OCI-LY1 (cell line): ENCODE results near the gene STXBP6.

ENCODE experiments used
- H2AFZ ChIP-seq: fragments of 200-600 bp; sonication (generic), shearing (Covaris generic); 2 replicates; pipeline ENCODE4 v1.6.0; 2014; ENCODE audit warnings: antibody characterized with exemption, mild to moderate bottlenecking, low read length
- H3F3A ChIP-seq: fragments of 200-600 bp; sonication (generic), shearing (Covaris generic); 2 replicates; pipeline ENCODE4 v1.6.0; 2014; ENCODE audit warnings: mild to moderate bottlenecking, antibody characterized with exemption, low read length, moderate library complexity; ENCODE audit not compliant: insufficient read depth
- H3K27ac ChIP-seq: fragments of 200-600 bp; sonication (generic); 2 replicates; pipeline ENCODE4 v1.5.1; 2014; ENCODE audit warnings: low read length, mixed run types, mild to moderate bottlenecking, low read depth; ENCODE audit not compliant: poor library complexity, severe bottlenecking
- H3K27me3 ChIP-seq: fragments of 200-600 bp; sonication (generic); 2 replicates; pipeline ENCODE4 v1.6.0; 2014; ENCODE audit warnings: antibody characterized with exemption, mild to moderate bottlenecking, low read length, moderate library complexity; ENCODE audit not compliant: insufficient read depth
- H3K36me3 ChIP-seq: fragments of 200-600 bp; sonication (generic); 2 replicates; pipeline ENCODE4 v1.6.1; 2014; ENCODE audit warnings: mild to moderate bottlenecking, antibody characterized with exemption, low read length, moderate library complexity, mixed read lengths; ENCODE audit not compliant: insufficient read depth
- H3K4me1 ChIP-seq: fragments of 200-600 bp; sonication (generic); 2 replicates; pipeline ENCODE4 v1.5.1; 2014; ENCODE audit warnings: mild to moderate bottlenecking, low read length, moderate library complexity; ENCODE audit not compliant: insufficient read depth, severe bottlenecking
- H3K4me2 ChIP-seq: fragments of 200-600 bp; sonication (generic), shearing (Covaris generic); 2 replicates; pipeline ENCODE4 v1.6.1; 2014; ENCODE audit warnings: low read length
- H3K4me3 ChIP-seq: fragments of 200-600 bp; sonication (generic); 2 replicates; pipeline ENCODE4 v1.5.1; 2014; ENCODE audit warnings: low read length, low read depth, mild to moderate bottlenecking, mixed read lengths; ENCODE audit not compliant: poor library complexity, severe bottlenecking
- H3K79me2 ChIP-seq: fragments of 200-600 bp; shearing (Covaris generic); 2 replicates; pipeline ENCODE4 v1.6.1; 2016; ENCODE audit warnings: mixed run types, low read length, mixed read lengths; ENCODE audit not compliant: insufficient read depth
- H3K9ac ChIP-seq: fragments of 200-600 bp; sonication (generic), shearing (Covaris generic); 2 replicates; pipeline ENCODE4 v1.6.1; 2014; ENCODE audit warnings: mild to moderate bottlenecking, low read length, mixed read lengths
- H3K9me2 ChIP-seq: fragments of 200-600 bp; sonication (generic), shearing (Covaris generic); 2 replicates; pipeline ENCODE4 v1.6.1; 2014; ENCODE audit warnings: low read depth, mild to moderate bottlenecking, low read length, mixed read lengths
- H3K9me3 ChIP-seq: fragments of 200-600 bp; shearing (Covaris generic); 2 replicates; pipeline ENCODE4 v1.6.1; 2014; ENCODE audit warnings: low read length, mixed read lengths
- H4K20me1 ChIP-seq: fragments of 200-600 bp; sonication (generic), shearing (Covaris generic); 2 replicates; pipeline ENCODE4 v1.6.0; 2016; ENCODE audit warnings: mild to moderate bottlenecking, low read length; ENCODE audit not compliant: insufficient read depth
- EZH2 ChIP-seq: fragments of 200-600 bp; sonication (generic), shearing (Covaris generic); IDR thresholded peaks from 2 replicates; pipeline ENCODE4 v1.8.0; 2017; ENCODE audit warnings: borderline replicate concordance, mixed run types, mild to moderate bottlenecking, antibody characterized with exemption, low read length, moderate library complexity, mixed read lengths
- TF ChIP-seq, protein P1 (sequence below): fragments of 200-600 bp; sonication (generic), shearing (Covaris generic); IDR thresholded peaks from 2 replicates; pipeline ENCODE4 v1.5.1; 2017; ENCODE audit warnings: mild to moderate bottlenecking, antibody characterized with exemption, low read length, moderate library complexity, mixed read lengths

STXBP6 gene

DNA sequence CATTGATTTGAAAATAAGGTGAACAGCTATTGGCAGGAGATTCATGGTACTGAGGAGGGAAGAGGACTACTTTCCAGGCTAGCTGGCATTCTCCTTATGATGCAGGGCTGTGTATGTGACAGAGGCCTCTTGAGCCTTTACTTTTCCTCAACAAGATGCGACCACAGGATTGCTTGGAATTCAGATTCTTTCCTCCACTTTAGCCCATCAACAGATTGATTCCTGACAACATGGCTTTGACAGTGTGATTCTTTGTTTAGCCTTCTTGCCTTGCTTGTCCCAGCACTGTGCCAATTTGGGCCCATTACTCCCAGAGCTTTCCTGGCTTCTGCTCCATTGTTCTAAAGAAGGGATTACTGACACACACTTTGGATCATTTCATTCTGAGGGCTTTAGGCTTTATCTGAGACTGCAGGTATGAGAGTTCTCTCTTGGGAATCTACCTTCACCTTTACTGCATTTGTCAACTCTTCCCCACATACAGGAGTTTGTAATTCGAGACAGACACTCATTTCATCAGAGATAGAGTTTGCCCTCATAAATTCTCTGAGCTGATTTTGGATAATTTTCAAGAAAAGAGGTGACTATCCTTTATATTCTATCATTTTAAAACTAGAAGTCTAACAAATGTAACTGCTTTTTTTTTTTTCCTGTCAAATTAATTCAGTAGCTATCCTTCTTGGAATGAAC is 209.6 kb downstream of the STXBP6 start:
- Histone ChIP-seq H3F3A (no peaks in the 10 kb centered on the region), H3K27me3 (no peaks in the 10 kb centered on the region), H3K9me3 (no peaks in the 10 kb centered on the region), H3K36me3 (no peaks in the 10 kb centered on the region), H2AFZ (no peak overlapping the region), H3K9me2 (no peaks in the 10 kb centered on the region), H3K79me2 (no peaks in the 10 kb centered on the region), H3K9ac (no peak overlapping the region), H4K20me1 (no peaks in the 10 kb centered on the region), H3K4me1 (no peaks in the 10 kb centered on the region), H3K27ac (no peak overlapping the region), H3K4me2 (no peak overlapping the region), H3K4me3 (no peak overlapping the region)
- TF ChIP-seq EZH2, result no peak
- TF ChIP-seq, protein P1, sequence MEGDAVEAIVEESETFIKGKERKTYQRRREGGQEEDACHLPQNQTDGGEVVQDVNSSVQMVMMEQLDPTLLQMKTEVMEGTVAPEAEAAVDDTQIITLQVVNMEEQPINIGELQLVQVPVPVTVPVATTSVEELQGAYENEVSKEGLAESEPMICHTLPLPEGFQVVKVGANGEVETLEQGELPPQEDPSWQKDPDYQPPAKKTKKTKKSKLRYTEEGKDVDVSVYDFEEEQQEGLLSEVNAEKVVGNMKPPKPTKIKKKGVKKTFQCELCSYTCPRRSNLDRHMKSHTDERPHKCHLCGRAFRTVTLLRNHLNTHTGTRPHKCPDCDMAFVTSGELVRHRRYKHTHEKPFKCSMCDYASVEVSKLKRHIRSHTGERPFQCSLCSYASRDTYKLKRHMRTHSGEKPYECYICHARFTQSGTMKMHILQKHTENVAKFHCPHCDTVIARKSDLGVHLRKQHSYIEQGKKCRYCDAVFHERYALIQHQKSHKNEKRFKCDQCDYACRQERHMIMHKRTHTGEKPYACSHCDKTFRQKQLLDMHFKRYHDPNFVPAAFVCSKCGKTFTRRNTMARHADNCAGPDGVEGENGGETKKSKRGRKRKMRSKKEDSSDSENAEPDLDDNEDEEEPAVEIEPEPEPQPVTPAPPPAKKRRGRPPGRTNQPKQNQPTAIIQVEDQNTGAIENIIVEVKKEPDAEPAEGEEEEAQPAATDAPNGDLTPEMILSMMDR, result no peak

DNA sequence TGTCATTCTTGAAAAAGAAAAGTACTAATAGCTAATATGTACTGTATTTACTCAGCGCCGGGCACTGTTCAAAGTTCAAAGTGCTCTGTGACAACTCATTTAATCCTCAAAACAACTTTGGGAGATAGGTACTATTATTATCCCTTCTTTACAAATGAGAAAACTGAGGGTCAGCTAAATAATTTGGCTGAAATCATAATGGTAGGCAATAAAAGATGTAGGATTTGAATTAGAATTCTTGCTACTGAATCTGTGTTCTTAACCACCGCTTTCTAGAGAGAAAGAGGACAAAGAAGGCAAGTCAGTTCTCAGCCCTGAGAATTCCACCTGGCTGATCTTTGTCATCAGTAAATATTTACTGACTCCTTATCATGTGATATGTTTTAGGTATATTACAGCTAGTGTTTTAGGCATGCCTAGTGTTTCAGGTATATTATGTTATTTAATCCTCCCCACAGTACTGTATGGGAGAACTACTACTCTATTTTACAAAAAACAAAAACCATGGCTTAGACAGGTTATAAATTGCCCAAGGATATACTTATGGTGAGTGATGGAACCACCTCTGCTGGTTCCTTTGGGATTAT is 210.2 kb downstream of the STXBP6 start:
- no peaks in the 10 kb centered on the region for H3K9me2 ChIP-seq
- H3K27ac ChIP-seq, result no peak overlapping the region
- H2AFZ ChIP-seq, result no peak overlapping the region
- no peaks in the 10 kb centered on the region for H4K20me1 ChIP-seq
- no peaks in the 10 kb centered on the region for H3K27me3 ChIP-seq
- H3K4me3 ChIP-seq, result no peak overlapping the region
- TF ChIP-seq, protein P1, result no peak
- no peak for TF ChIP-seq EZH2
- H3K9ac ChIP-seq, result no peak overlapping the region
- H3K9me3 ChIP-seq, result no peaks in the 10 kb centered on the region
- no peaks in the 10 kb centered on the region for H3F3A ChIP-seq
- no peak overlapping the region for H3K4me2 ChIP-seq
- no peaks in the 10 kb centered on the region for H3K79me2 ChIP-seq
- no peaks in the 10 kb centered on the region for H3K36me3 ChIP-seq
- H3K4me1 ChIP-seq, result no peaks in the 10 kb centered on the region

DNA sequence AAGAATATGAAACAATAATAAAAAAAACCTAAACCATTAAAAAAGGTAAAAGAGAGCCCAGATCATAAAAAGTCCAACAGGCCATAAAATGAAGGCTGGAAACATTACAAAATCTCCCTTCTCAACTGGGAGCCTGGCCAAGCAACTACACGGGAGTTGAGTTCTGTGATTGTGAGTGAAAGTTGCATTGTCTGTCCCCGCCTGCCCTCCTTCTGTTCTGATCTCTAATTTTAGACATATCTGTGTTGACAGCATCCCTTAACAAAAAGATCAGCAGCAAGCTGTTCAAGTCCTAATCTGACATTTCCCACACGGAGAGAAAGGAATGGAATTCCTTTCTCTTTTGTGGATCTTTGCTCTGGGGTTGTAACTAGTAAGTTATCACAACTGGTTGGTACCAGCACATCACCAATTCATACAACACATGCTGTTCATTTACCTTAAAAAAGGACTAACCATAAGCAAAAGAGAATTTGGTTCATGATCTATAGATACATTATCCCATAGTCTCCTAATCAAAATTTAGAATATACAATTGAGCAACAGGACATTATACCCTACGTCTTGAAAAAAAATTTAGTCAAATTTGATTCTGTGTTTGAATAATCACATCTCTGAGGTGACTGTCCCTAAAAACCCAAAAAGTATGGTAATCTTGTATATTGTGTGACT is 210.9 kb downstream of the STXBP6 start:
- Histone ChIP-seq H3K9me2 (no peaks in the 10 kb centered on the region), H4K20me1 (no peaks in the 10 kb centered on the region), H3K79me2 (no peaks in the 10 kb centered on the region), H3K27ac (no peak overlapping the region), H3K4me2 (no peak overlapping the region), H3K4me1 (no peaks in the 10 kb centered on the region), H3K9me3 (no peaks in the 10 kb centered on the region), H3K27me3 (no peaks in the 10 kb centered on the region), H3K4me3 (no peak overlapping the region), H3K9ac (no peak overlapping the region), H2AFZ (no peak overlapping the region), H3K36me3 (no peaks in the 10 kb centered on the region), H3F3A (no peaks in the 10 kb centered on the region)
- TF ChIP-seq, protein P1, result no peak
- TF ChIP-seq EZH2, result no peak
